Measurements from ENCODE around the gene CCNJ.

Gene CCNJ

DNA sequence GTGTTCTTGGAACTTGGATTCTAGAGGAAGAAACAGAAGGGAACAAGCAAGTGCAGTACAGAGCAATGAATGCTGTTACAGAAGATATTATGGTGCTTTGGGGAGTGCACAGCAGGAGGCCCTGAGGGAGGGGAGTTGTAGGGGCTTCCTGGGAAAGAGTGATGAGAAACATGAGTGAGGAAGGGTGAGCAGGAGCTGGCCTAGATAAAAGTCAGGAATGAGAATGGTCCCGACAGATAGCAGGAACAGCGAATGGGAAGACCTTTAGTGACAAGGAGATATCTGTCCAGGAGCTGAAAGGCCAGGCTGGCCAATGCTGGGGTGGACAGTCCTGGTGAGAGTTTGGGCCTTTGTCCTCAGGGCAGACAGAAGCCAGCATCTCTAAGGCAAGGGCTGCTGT is 20.6 kb upstream of the CCNJ start:
- Histone ChIP-seq H3K79me2 (ENCODE audit: control insufficient read depth, low read length) (no peaks in the 10 kb centered on the region), H3K4me3 (ENCODE audit: low read length) (no peak overlapping the region), H4K20me1 (ENCODE audit: control insufficient read depth, insufficient read depth, low read depth, low read length) (no peaks in the 10 kb centered on the region), H3K27ac (ENCODE audit: low read depth, low read length) (no peak overlapping the region), H3K9me2 (replicated peaks; ENCODE audit: control insufficient read depth, low read length) (no peaks in the 10 kb centered on the region), H3K27me3 (ENCODE audit: control insufficient read depth, low read length) (no peaks in the 10 kb centered on the region), H3K9me3 (ENCODE audit: control insufficient read depth, insufficient read depth, low read length) (no peaks in the 10 kb centered on the region), H3K36me3 (ENCODE audit: control insufficient read depth, low read length) (no peaks in the 10 kb centered on the region), H3K4me1 (ENCODE audit: control insufficient read depth, low read length) (no peaks in the 10 kb centered on the region), H3F3A (ENCODE audit: control insufficient read depth, insufficient read depth) (no peaks in the 10 kb centered on the region), H3K4me2 (ENCODE audit: low read length) (no peak overlapping the region)
- no peak for TF ChIP-seq EZH2phosphoT487 (IDR thresholded peaks at IDR 0.05; ENCODE audit: borderline replicate concordance, low read length)
- TF ChIP-seq, protein P1, sequence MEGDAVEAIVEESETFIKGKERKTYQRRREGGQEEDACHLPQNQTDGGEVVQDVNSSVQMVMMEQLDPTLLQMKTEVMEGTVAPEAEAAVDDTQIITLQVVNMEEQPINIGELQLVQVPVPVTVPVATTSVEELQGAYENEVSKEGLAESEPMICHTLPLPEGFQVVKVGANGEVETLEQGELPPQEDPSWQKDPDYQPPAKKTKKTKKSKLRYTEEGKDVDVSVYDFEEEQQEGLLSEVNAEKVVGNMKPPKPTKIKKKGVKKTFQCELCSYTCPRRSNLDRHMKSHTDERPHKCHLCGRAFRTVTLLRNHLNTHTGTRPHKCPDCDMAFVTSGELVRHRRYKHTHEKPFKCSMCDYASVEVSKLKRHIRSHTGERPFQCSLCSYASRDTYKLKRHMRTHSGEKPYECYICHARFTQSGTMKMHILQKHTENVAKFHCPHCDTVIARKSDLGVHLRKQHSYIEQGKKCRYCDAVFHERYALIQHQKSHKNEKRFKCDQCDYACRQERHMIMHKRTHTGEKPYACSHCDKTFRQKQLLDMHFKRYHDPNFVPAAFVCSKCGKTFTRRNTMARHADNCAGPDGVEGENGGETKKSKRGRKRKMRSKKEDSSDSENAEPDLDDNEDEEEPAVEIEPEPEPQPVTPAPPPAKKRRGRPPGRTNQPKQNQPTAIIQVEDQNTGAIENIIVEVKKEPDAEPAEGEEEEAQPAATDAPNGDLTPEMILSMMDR (IDR thresholded peaks at IDR 0.05; ENCODE audit: low read depth, low read length, poor library complexity, severe bottlenecking): no peak

DNA sequence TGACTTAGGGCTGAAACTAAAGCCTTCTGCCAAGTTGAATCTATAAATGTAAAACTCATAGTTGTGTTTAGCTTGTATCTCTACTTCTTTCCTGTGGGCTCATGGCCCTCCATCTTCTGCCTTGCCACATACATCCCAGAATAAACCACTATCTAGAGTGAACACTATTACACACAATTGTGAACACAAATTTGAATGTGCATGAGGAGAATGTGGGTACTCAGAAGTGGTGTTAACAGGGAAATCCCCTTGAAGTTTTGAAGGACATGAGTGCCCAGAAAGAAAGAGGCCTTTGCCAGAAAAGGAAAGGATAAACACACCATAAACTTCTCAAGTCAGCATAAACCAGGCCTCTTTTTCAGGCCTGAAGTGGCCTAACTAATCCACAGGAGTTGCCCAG is 20.2 kb upstream of the CCNJ start:
- H3K27me3 ChIP-seq (ENCODE audit: control insufficient read depth, low read length): no peaks in the 10 kb centered on the region
- no peaks in the 10 kb centered on the region for H3K36me3 ChIP-seq (ENCODE audit: control insufficient read depth, low read length)
- no peaks in the 10 kb centered on the region for H3K79me2 ChIP-seq (ENCODE audit: control insufficient read depth, low read length)
- H3K4me1 ChIP-seq (ENCODE audit: control insufficient read depth, low read length): no peaks in the 10 kb centered on the region
- no peaks in the 10 kb centered on the region for H3F3A ChIP-seq (ENCODE audit: control insufficient read depth, insufficient read depth)
- H3K4me2 ChIP-seq (ENCODE audit: low read length): no peak overlapping the region
- no peak overlapping the region for H3K4me3 ChIP-seq (ENCODE audit: low read length)
- H3K9me2 ChIP-seq (replicated peaks; ENCODE audit: control insufficient read depth, low read length): no peaks in the 10 kb centered on the region
- TF ChIP-seq, protein P1 (IDR thresholded peaks at IDR 0.05; ENCODE audit: low read depth, low read length, poor library complexity, severe bottlenecking): no peak
- TF ChIP-seq EZH2phosphoT487 (IDR thresholded peaks at IDR 0.05; ENCODE audit: borderline replicate concordance, low read length): no peak
- no peaks in the 10 kb centered on the region for H3K9me3 ChIP-seq (ENCODE audit: control insufficient read depth, insufficient read depth, low read length)
- H4K20me1 ChIP-seq (ENCODE audit: control insufficient read depth, insufficient read depth, low read depth, low read length): no peaks in the 10 kb centered on the region
- no peak overlapping the region for H3K27ac ChIP-seq (ENCODE audit: low read depth, low read length)

DNA sequence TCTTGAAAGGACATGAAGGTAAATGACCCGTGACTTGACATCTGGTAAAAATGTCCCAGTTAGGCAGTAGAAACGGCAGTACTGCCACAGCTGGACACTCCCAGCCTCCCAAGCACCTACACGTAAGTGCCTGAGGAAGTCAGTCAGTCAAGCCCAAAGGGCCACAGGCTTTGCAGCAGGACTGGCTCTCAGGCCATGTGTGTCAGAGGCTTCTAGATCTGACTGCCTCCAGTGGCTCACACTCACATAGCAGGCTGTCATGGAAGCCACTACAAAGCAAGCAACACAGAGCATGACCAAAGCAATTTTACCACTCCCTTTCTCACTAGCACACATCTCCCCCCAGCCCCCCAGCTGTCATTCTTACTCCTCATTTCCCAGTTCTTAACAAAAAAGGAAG is 17.8 kb upstream of the CCNJ start:
- no peak overlapping the region for H3K27ac ChIP-seq (ENCODE audit: low read depth, low read length)
- H3K9me2 ChIP-seq (replicated peaks; ENCODE audit: control insufficient read depth, low read length): no peaks in the 10 kb centered on the region
- no peaks in the 10 kb centered on the region for H4K20me1 ChIP-seq (ENCODE audit: control insufficient read depth, insufficient read depth, low read depth, low read length)
- H3K4me1 ChIP-seq (ENCODE audit: control insufficient read depth, low read length): no peaks in the 10 kb centered on the region
- H3K36me3 ChIP-seq (ENCODE audit: control insufficient read depth, low read length): no peaks in the 10 kb centered on the region
- H3K27me3 ChIP-seq (ENCODE audit: control insufficient read depth, low read length): no peaks in the 10 kb centered on the region
- H3K4me2 ChIP-seq (ENCODE audit: low read length): no peak overlapping the region
- TF ChIP-seq, protein P1 (IDR thresholded peaks at IDR 0.05; ENCODE audit: low read depth, low read length, poor library complexity, severe bottlenecking): peak; percentile 51
- TF ChIP-seq EZH2phosphoT487 (IDR thresholded peaks at IDR 0.05; ENCODE audit: borderline replicate concordance, low read length): no peak
- H3K4me3 ChIP-seq (ENCODE audit: low read length): no peak overlapping the region
- H3F3A ChIP-seq (ENCODE audit: control insufficient read depth, insufficient read depth): no peaks in the 10 kb centered on the region
- H3K79me2 ChIP-seq (ENCODE audit: control insufficient read depth, low read length): no peaks in the 10 kb centered on the region
- H3K9me3 ChIP-seq (ENCODE audit: control insufficient read depth, insufficient read depth, low read length): no peaks in the 10 kb centered on the region

DNA sequence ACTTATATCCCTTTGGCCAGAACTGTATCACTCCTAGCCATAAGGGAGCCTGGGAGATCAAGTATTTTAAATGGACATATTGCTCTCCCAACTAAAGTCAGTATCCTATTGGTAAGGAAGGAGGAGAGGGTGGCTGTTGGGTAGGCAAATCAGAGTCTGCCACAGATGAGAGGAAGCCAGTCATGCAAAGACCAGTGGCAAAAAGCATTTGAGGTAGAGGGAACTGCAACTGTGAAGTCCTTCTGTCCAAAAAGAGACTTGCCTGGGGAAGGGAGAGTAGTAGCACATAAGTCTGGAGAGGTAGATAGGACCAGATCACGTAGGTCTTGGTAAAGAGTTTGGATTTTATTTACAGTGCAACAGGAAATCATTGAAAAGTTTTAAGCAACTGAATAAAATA is 8.8 kb upstream of the CCNJ start:
- Histone ChIP-seq H3K4me3 (ENCODE audit: low read length) (no peak overlapping the region), H3K9me2 (replicated peaks; ENCODE audit: control insufficient read depth, low read length) (no peaks in the 10 kb centered on the region), H3F3A (ENCODE audit: control insufficient read depth, insufficient read depth) (no peaks in the 10 kb centered on the region), H3K27ac (ENCODE audit: low read depth, low read length) (no peak overlapping the region), H3K9me3 (ENCODE audit: control insufficient read depth, insufficient read depth, low read length) (no peaks in the 10 kb centered on the region), H4K20me1 (ENCODE audit: control insufficient read depth, insufficient read depth, low read depth, low read length) (no peaks in the 10 kb centered on the region), H3K79me2 (ENCODE audit: control insufficient read depth, low read length) (no peaks in the 10 kb centered on the region), H3K4me1 (ENCODE audit: control insufficient read depth, low read length) (peaks cover 9% of the 10 kb centered on the region), H3K27me3 (ENCODE audit: control insufficient read depth, low read length) (no peaks in the 10 kb centered on the region), H3K4me2 (ENCODE audit: low read length) (no peak overlapping the region), H3K36me3 (ENCODE audit: control insufficient read depth, low read length) (no peaks in the 10 kb centered on the region)
- TF ChIP-seq EZH2phosphoT487 (IDR thresholded peaks at IDR 0.05; ENCODE audit: borderline replicate concordance, low read length): no peak
- TF ChIP-seq, protein P1 (IDR thresholded peaks at IDR 0.05; ENCODE audit: low read depth, low read length, poor library complexity, severe bottlenecking): no peak

All from DOHH2 (cell line).